Trophoblast cell (in vitro differentiated cells and primary cell): ENCODE results near the gene ADAMTS12.

Experiments used
- DNase-seq, 2 donors: peaks; one replicate each; pipeline ENCODE4 v3.0.0-alpha.2; 2016
- H2AFZ ChIP-seq: 2 replicates; pipeline ENCODE4 v1.6.1; 2013; ENCODE audit warnings: low read length, moderate library complexity, mild to moderate bottlenecking; ENCODE audit not compliant: insufficient read depth, poor library complexity
- H2AK5ac ChIP-seq: 2 replicates; pipeline ENCODE4 v1.6.1; 2013; ENCODE audit warnings: mild to moderate bottlenecking, low read length
- H2BK120ac ChIP-seq: 2 replicates; pipeline ENCODE4 v1.6.1; 2013; ENCODE audit warnings: low read length, mild to moderate bottlenecking, moderate library complexity; ENCODE audit not compliant: insufficient read depth, poor library complexity
- H2BK12ac ChIP-seq: 2 replicates; pipeline ENCODE4 v1.6.1; 2013; ENCODE audit warnings: mild to moderate bottlenecking, low read length, moderate library complexity
- H2BK5ac ChIP-seq: 2 replicates; pipeline ENCODE4 v1.6.1; 2013; ENCODE audit warnings: low read length, low read depth, moderate library complexity, mild to moderate bottlenecking; ENCODE audit not compliant: poor library complexity
- H3K14ac ChIP-seq: 2 replicates; pipeline ENCODE4 v1.6.1; 2013; ENCODE audit warnings: mild to moderate bottlenecking, low read length
- H3K18ac ChIP-seq: 2 replicates; pipeline ENCODE4 v1.6.1; 2013; ENCODE audit warnings: mild to moderate bottlenecking, low read length
- H3K23ac ChIP-seq: 2 replicates; pipeline ENCODE4 v1.6.1; 2013; ENCODE audit warnings: low read length
- H3K27ac ChIP-seq: 2 replicates; pipeline ENCODE4 v1.5.1; 2013; ENCODE audit warnings: low read depth, mild to moderate bottlenecking, inconsistent platforms, low read length, moderate library complexity
- H3K27me3 ChIP-seq: 2 replicates; pipeline ENCODE4 v1.6.1; 2013; ENCODE audit warnings: inconsistent platforms, mild to moderate bottlenecking, low read length, moderate library complexity; ENCODE audit not compliant: insufficient read depth
- H3K36me3 ChIP-seq, 2 experiments: 1 replicate in 1 of 2; 2 replicates in 1 of 2; pipeline ENCODE4 v1.6.1; 2013; ENCODE audit warnings: low read length in 2 of 2, mild to moderate bottlenecking in 2 of 2, moderate library complexity in 1 of 2; ENCODE audit not compliant: insufficient read depth in 2 of 2, control insufficient read depth in 1 of 2
- H3K4ac ChIP-seq: 2 replicates; pipeline ENCODE4 v1.6.1; 2013; ENCODE audit warnings: low read depth, mild to moderate bottlenecking, low read length, moderate library complexity
- H3K4me1 ChIP-seq, 2 experiments: 1 replicate in 1 of 2; 2 replicates in 1 of 2; pipeline ENCODE4 v1.6.1; 2013; ENCODE audit warnings: low read length in 2 of 2, mild to moderate bottlenecking in 2 of 2, moderate library complexity in 1 of 2; ENCODE audit not compliant: insufficient read depth in 2 of 2, control insufficient read depth in 1 of 2
- H3K4me2 ChIP-seq: 2 replicates; pipeline ENCODE4 v1.6.1; 2013; ENCODE audit warnings: inconsistent platforms, mild to moderate bottlenecking, low read length, moderate library complexity
- H3K4me3 ChIP-seq: 2 replicates; pipeline ENCODE4 v1.5.1; 2013; ENCODE audit warnings: mild to moderate bottlenecking, low read depth, low read length, inconsistent platforms
- H3K79me1 ChIP-seq: one replicate; pipeline ENCODE4 v1.6.1; 2013; ENCODE audit warnings: low read length
- H3K79me2 ChIP-seq: 2 replicates; pipeline ENCODE4 v1.6.1; 2013; ENCODE audit warnings: low read length, mild to moderate bottlenecking; ENCODE audit not compliant: control insufficient read depth, insufficient read depth, poor library complexity
- H3K9ac ChIP-seq: 2 replicates; pipeline ENCODE4 v1.6.1; 2013; ENCODE audit warnings: mild to moderate bottlenecking, low read length
- H3K9me3 ChIP-seq: 2 replicates; pipeline ENCODE4 v1.6.1; 2013; ENCODE audit warnings: low read depth, mild to moderate bottlenecking, control low read depth, inconsistent platforms, low read length; ENCODE audit not compliant: insufficient read depth
- H4K12ac ChIP-seq: 2 replicates; pipeline ENCODE4 v1.6.1; 2013; ENCODE audit warnings: low read depth, mild to moderate bottlenecking, low read length, moderate library complexity
- H4K8ac ChIP-seq: 2 replicates; pipeline ENCODE4 v1.6.1; 2013; ENCODE audit warnings: low read depth, mild to moderate bottlenecking, low read length, moderate library complexity
- H4K91ac ChIP-seq: one replicate; pipeline ENCODE4 v1.6.1; 2013; ENCODE audit warnings: low read depth, mild to moderate bottlenecking, low read length, moderate library complexity
- WGBS: extraction: QIAGEN DNeasy Blood & Tissue Kit; methylation state at CpG from one replicate; pipeline ENCODE4 v1.1.7; 2013; ENCODE audit warnings: missing lambda C conversion rate; ENCODE audit not compliant: insufficient read length, insufficient coverage; ENCODE audit errors: extremely low coverage; 5-methylcytosine and 5-hydroxymethylcytosine counted together

ADAMTS12 gene

GRCh38 chr5:33929925-33930690 is 38.3 kb upstream of the ADAMTS12 start:
- Histone ChIP-seq H3K79me2 (no peaks in the 10 kb centered on the region), H3K4me2 (no peak overlapping the region), H3K36me3 (no peaks in the 10 kb centered on the region), H3K9me3 (no peaks in the 10 kb centered on the region), H4K8ac (no peak overlapping the region), H3K27me3 (no peaks in the 10 kb centered on the region), H3K18ac (no peak overlapping the region), H4K91ac (no peak overlapping the region), H2BK5ac (no peak overlapping the region), H2AK5ac (no peak overlapping the region), H3K23ac (no peak overlapping the region), H3K27ac (no peak overlapping the region), H2BK120ac (no peak overlapping the region), H3K14ac (no peak overlapping the region), H3K4ac (no peak overlapping the region), H3K4me1 (peaks cover 9 to 16% of the 10 kb centered on the region in 2 experiments), H2AFZ (no peak overlapping the region), H3K4me3 (no peak overlapping the region), H3K79me1 (no peaks in the 10 kb centered on the region), H2BK12ac (no peak overlapping the region), H3K9ac (no peak overlapping the region), H4K12ac (no peak overlapping the region)
- WGBS = no CpG with 5 or more reads among the region's 6 CpGs
- DNase-seq = peak; percentile 69 to 92

GRCh38 chr5:33928283-33928682 is 36.5 kb upstream of the ADAMTS12 start:
- no CpG with 5 or more reads among the region's 2 CpGs for WGBS
- DNase-seq = no peak
- no peaks in the 10 kb centered on the region for H3K27me3 ChIP-seq

GRCh38 chr5:33927685-33928084 is 35.9 kb upstream of the ADAMTS12 start:
- Histone ChIP-seq H3K4me2 (peak overlapping the region; percentile 14), H2BK12ac (no peak overlapping the region), H3K14ac (no peak overlapping the region), H3K4me3 (no peak overlapping the region), H3K36me3 (no peaks in the 10 kb centered on the region), H3K4ac (no peak overlapping the region), H3K27ac (no peak overlapping the region), H2AFZ (no peak overlapping the region), H3K27me3 (peaks cover 2% of the 10 kb centered on the region), H2AK5ac (no peak overlapping the region), H4K8ac (no peak overlapping the region), H3K9ac (no peak overlapping the region), H3K9me3 (no peaks in the 10 kb centered on the region), H2BK5ac (no peak overlapping the region), H2BK120ac (no peak overlapping the region), H3K23ac (no peak overlapping the region), H3K79me1 (no peaks in the 10 kb centered on the region), H3K79me2 (no peaks in the 10 kb centered on the region), H4K91ac (no peak overlapping the region), H3K4me1 (peaks cover 9 to 16% of the 10 kb centered on the region in 2 experiments), H4K12ac (no peak overlapping the region), H3K18ac (no peak overlapping the region)
- no peak for DNase-seq
- no CpG with 5 or more reads among the region's 4 CpGs for WGBS

More at GRCh38 chr5:33928283-33928682, 36.5 kb upstream of the ADAMTS12 start:
- Histone ChIP-seq H3K23ac (no peak overlapping the region), H3K18ac (no peak overlapping the region), H4K12ac (no peak overlapping the region), H3K27ac (no peak overlapping the region), H3K4me1 (peaks cover 9 to 16% of the 10 kb centered on the region in 2 experiments), H2BK12ac (no peak overlapping the region), H3K79me1 (no peaks in the 10 kb centered on the region), H3K4me2 (no peak overlapping the region), H3K79me2 (no peaks in the 10 kb centered on the region), H3K9me3 (no peaks in the 10 kb centered on the region), H2BK5ac (no peak overlapping the region), H4K8ac (no peak overlapping the region), H2AK5ac (no peak overlapping the region), H4K91ac (no peak overlapping the region), H3K14ac (no peak overlapping the region), H3K9ac (no peak overlapping the region), H2AFZ (no peak overlapping the region), H2BK120ac (no peak overlapping the region), H3K4me3 (no peak overlapping the region), H3K4ac (no peak overlapping the region), H3K36me3 (no peaks in the 10 kb centered on the region)

GRCh38 chr5:33925278-33925677 is 33.5 kb upstream of the ADAMTS12 start:
- DNase-seq = no peak
- H4K91ac ChIP-seq = no peak overlapping the region
- no peak overlapping the region for H2AK5ac ChIP-seq
- no peak overlapping the region for H2AFZ ChIP-seq
- no peak overlapping the region for H3K9ac ChIP-seq
- H4K12ac ChIP-seq = no peak overlapping the region
- H3K27ac ChIP-seq = no peak overlapping the region
- H3K4me1 ChIP-seq = peaks cover 9 to 16% of the 10 kb centered on the region in 2 experiments
- no peak overlapping the region for H3K14ac ChIP-seq
- H2BK120ac ChIP-seq = no peak overlapping the region
- H3K18ac ChIP-seq = no peak overlapping the region
- H3K79me2 ChIP-seq = no peaks in the 10 kb centered on the region
- H2BK12ac ChIP-seq = no peak overlapping the region
- peaks cover 2% of the 10 kb centered on the region for H3K27me3 ChIP-seq
- H3K23ac ChIP-seq = no peak overlapping the region
- no peak overlapping the region for H4K8ac ChIP-seq
- H2BK5ac ChIP-seq = no peak overlapping the region
- H3K4me3 ChIP-seq = no peak overlapping the region
- H3K79me1 ChIP-seq = no peaks in the 10 kb centered on the region
- H3K9me3 ChIP-seq = no peaks in the 10 kb centered on the region
- no peak overlapping the region for H3K4me2 ChIP-seq
- no peaks in the 10 kb centered on the region for H3K36me3 ChIP-seq
- no peak overlapping the region for H3K4ac ChIP-seq
